Kidney (tissue), 14 donors: ENCODE measurements around the gene POLR1A. TPM values are rescaled to one million over a fixed set of nuclear protein-coding genes. Genes with fewer than 3 reads are reported as not detected.

Experiments used
- DNase-seq, 5 donors: peaks; one replicate each; pipeline ENCODE4 v3.0.0-alpha.2; 2013 to 2020
- FAIRE-seq: peaks from 2 replicates; lab custom pipeline; 2012; peaks lifted over from hg19 to GRCh38; lab: Jason Lieb, UNC
- H3K27ac ChIP-seq, 2 donors: one replicate each; pipeline ENCODE4 v1.7.0; 2013; ENCODE audit warnings: low read depth in 2 of 2, low read length in 2 of 2, inconsistent platforms in 1 of 2
- H3K27me3 ChIP-seq: one replicate; pipeline ENCODE4 v1.7.1; 2013; ENCODE audit warnings: low read length, inconsistent platforms; ENCODE audit not compliant: control insufficient read depth, insufficient read depth
- H3K36me3 ChIP-seq, 3 donors: one replicate each; pipeline versions ENCODE4 v1.7.0 to v1.7.1; 2013; ENCODE audit warnings: low read length in 3 of 3, control low read depth in 1 of 3, inconsistent platforms in 1 of 3; ENCODE audit not compliant: insufficient read depth in 3 of 3, control insufficient read depth in 2 of 3
- H3K4me1 ChIP-seq, 3 donors: one replicate each; pipeline versions ENCODE4 v1.7.0 to v1.7.1; 2013; ENCODE audit warnings: low read length in 3 of 3, inconsistent platforms in 1 of 3, low read depth in 1 of 3; ENCODE audit not compliant: control insufficient read depth in 2 of 3, insufficient read depth in 2 of 3
- H3K4me3 ChIP-seq, 3 donors: one replicate each; pipeline versions ENCODE4 v1.7.0 to v1.8.1; 2013; ENCODE audit warnings: low read length in 3 of 3, control low read depth in 1 of 3, inconsistent platforms in 1 of 3
- H3K9ac ChIP-seq, 3 donors: one replicate each; pipeline versions ENCODE4 v1.7.0 to v1.7.1; 2013; ENCODE audit warnings: low read length in 3 of 3, control low read depth in 1 of 3, inconsistent platforms in 1 of 3
- H3K9me3 ChIP-seq, 3 donors: one replicate each; pipeline versions ENCODE4 v1.7.0 to v1.7.1; 2013; ENCODE audit warnings: low read length in 3 of 3, control low read depth in 1 of 3, inconsistent platforms in 1 of 3; ENCODE audit not compliant: control insufficient read depth in 2 of 3, insufficient read depth in 1 of 3
- CTCF ChIP-seq: IDR thresholded peaks from 3 replicates; pipeline ENCODE4 v1.5.1; 2012; ENCODE audit warnings: mild to moderate bottlenecking, moderate library complexity, borderline replicate concordance; ENCODE audit not compliant: insufficient read depth; ENCODE audit errors: extremely low read depth
- intact Hi-C: fragments of 100-400 bp; cut with DNase I; formaldehyde crosslinking; loops from one replicate; pipeline ENCODE4 v1.11.1; 2022
- polyA plus RNA-seq: library from polyadenylated mRNA; stranded (reverse); fragments of 350-450 nt; fragmentation: Illumina TruSeq; extraction: RNeasy Lipid Tissue Mini Kit (QIAGEN cat#74804); gene quantifications from one replicate; pipeline ENCODE4 v1.2.3, GENCODE V29; 2014; ENCODE audit warnings: low read depth, low replicate concordance; ENCODE audit not compliant: insufficient read depth
- total RNA-seq: library from RNA; stranded (reverse); fragmentation: NEBNext Ultra II Directional; extraction: Animal tissue kit (Norgen Biotek cat#: 25700); gene quantifications from one replicate; pipeline ENCODE4 v1.2.1, GENCODE V29; 2021
- donor health status: control.
- donor health status: control.
- donor health status: control.
- donor health status: control.
- donor health status: control.
- donor health status: DM: yes; HTN: yes; CAD: no.
- donor health status: Normal renal cell carcinoma (clear cell type).

Gene POLR1A
- total and polyA plus RNA-seq, 2 donors from 2014 or later = 3.4 to 33.7 TPM

GRCh38 chr2:86064006-86064405 is 41.7 kb downstream of the POLR1A start:
- H3K4me1 ChIP-seq = no peaks in the 10 kb centered on the region
- no peak for FAIRE-seq
- H3K4me3 ChIP-seq = no peak overlapping the region
- DNase-seq = no peak
- intact Hi-C loops = no loop called here
- H3K36me3 ChIP-seq = peaks cover 11 to 14% (median 13%) of the 10 kb centered on the region in 3 donors
- H3K27ac ChIP-seq = no peak overlapping the region
- no peaks in the 10 kb centered on the region for H3K27me3 ChIP-seq
- no peak for TF ChIP-seq CTCF
- no peak overlapping the region for H3K9ac ChIP-seq
- H3K9me3 ChIP-seq = no peaks in the 10 kb centered on the region

GRCh38 chr2:86062043-86062442 is 43.6 kb downstream of the POLR1A start:
- Histone ChIP-seq H3K27ac (no peak overlapping the region), H3K4me1 (no peaks in the 10 kb centered on the region), H3K27me3 (no peaks in the 10 kb centered on the region), H3K36me3 (peaks cover 8 to 13% (median 10%) of the 10 kb centered on the region in 3 donors), H3K4me3 (no peak overlapping the region), H3K9me3 (no peaks in the 10 kb centered on the region), H3K9ac (no peak overlapping the region)
- no peak for TF ChIP-seq CTCF
- DNase-seq (no peak), FAIRE-seq (no peak)
- intact Hi-C loops = no loop called here

DNA sequence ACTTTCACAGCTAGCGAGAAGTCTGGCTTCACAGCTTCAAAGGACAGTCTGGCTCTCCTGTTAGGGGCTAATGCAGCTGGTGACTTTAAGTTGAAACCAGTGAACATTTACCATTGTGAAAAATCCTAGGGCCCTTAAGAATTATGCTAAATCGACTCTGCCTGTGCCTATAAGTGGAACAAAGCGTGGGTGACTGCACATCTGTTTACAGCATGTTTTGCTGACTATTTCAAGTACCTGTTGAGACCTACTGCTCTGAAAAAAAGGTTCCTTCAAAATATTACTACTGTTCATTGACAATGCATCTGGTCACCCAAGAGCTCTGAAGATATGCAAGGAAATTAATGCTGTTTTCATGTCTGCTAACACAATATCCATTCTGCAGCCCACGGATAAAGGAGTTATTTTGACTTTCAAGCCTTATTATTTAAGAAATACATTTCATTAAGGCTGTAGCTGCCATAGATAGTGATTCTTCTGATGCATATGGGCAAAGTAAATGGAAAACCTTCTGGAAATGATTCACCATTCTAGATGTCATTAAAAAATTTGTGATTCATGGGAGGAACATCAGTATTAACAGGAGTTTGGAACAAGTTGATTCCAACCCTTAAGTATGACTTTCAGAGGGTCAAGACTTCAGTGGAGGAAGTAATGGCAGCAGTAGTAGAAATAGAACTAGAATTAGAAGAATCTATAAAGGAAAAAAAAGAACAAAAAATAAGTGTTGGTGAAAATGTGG is 48.9 kb downstream of the POLR1A start:
- H3K27me3 ChIP-seq = no peaks in the 10 kb centered on the region
- FAIRE-seq = no peak

More for the DNA sequence above, 48.9 kb downstream of the POLR1A start:
- Histone ChIP-seq H3K9ac (no peak overlapping the region), H3K36me3 (peaks cover 6 to 19% (median 7%) of the 10 kb centered on the region in 3 donors), H3K9me3 (no peaks in the 10 kb centered on the region), H3K4me1 (no peaks in the 10 kb centered on the region), H3K4me3 (no peak overlapping the region), H3K27ac (no peak overlapping the region)
- TF ChIP-seq CTCF = no peak
- intact Hi-C loops = no loop called here
- no peak for DNase-seq
